ENCODE results near the gene TMEM44. TPM values are rescaled to one million over a fixed set of nuclear protein-coding genes. Genes with fewer than 3 reads are reported as not detected.

Gene TMEM44
- total and polyA plus RNA-seq, 9 of the 15 experiments (the other 6 are each of a cell fraction or from before 2014, with no cell fraction given): 0.53 to 18.1 (median 11.3) TPM

- TF ChIP-seq MAZ (CRISPR knock-in tag; conservative IDR thresholded peaks at IDR 0.05 in 1 of 2, IDR thresholded peaks at IDR 0.05 in 1 of 2): 0 out of 4 replicates have a peak, but pooled peaks of 1 of the 2 experiments have one; percentile 10
- peak; percentile 6; the same call in 1 of the 2 replicates for TF ChIP-seq STAT5A (IDR thresholded peaks at IDR 0.05; ENCODE audit: borderline replicate concordance, low read length)
- TF ChIP-seq MYNN (IDR thresholded peaks at IDR 0.05): no peak
- TF ChIP-seq MYNN (CRISPR knock-in tag; IDR thresholded peaks at IDR 0.05): no peak
- peak; percentile 57 for TF ChIP-seq TAF9B (IDR thresholded peaks at IDR 0.05; ENCODE audit: partially characterized antibody)
- peak; percentile 93 for TF ChIP-seq ZNF316 (IDR thresholded peaks at IDR 0.05)
- peak; percentile 71; the same call in 1 of the 2 replicates for TF ChIP-seq LEF1 (IDR thresholded peaks at IDR 0.05)
- peak; percentile 79 for TF ChIP-seq GATA2 (CRISPR knock-in tag; IDR thresholded peaks at IDR 0.05)
- peak; percentile 56 for TF ChIP-seq BRD9 (IDR thresholded peaks at IDR 0.05; ENCODE audit: low read depth, partially characterized antibody)
- peak; percentile 45; the same call in 1 of the 2 replicates for TF ChIP-seq ARID3A (IDR thresholded peaks at IDR 0.05; ENCODE audit: borderline replicate concordance, low read depth, low read length)
- TF ChIP-seq ZNF592 (IDR thresholded peaks at IDR 0.05): 0 out of 2 replicates have a peak, but pooled peaks have one; percentile 23
- peak; percentile 15; the same call in 1 of the 2 replicates for TF ChIP-seq MYBL2 (IDR thresholded peaks at IDR 0.05; ENCODE audit: low read depth)
- no peak for TF ChIP-seq MYBL2 (CRISPR knock-in tag; IDR thresholded peaks at IDR 0.05; ENCODE audit: borderline replicate concordance)
- TF ChIP-seq EGR1 (conservative IDR thresholded peaks at IDR 0.05): 0 out of 2 replicates have a peak, but pooled peaks have one; percentile 21
- TF ChIP-seq EP400 (IDR thresholded peaks at IDR 0.05): peak; percentile 70
Measured at GRCh38 chr3:194561306-194561974, 71.8 kb downstream of the TMEM44 start (continued).
